H9 (cell line): ENCODE measurements around the gene DAPP1. TPM values are rescaled to one million over a fixed set of nuclear protein-coding genes. Genes with fewer than 3 reads are reported as not detected.

ENCODE experiments used
- DNase-seq: peaks from one replicate; pipeline ENCODE4 v3.0.0-alpha.2; 2017
- H2AFZ ChIP-seq: one replicate; pipeline ENCODE4 v1.6.1; 2013; ENCODE audit warnings: mild to moderate bottlenecking, low read length, control low read depth, moderate library complexity
- H2AK5ac ChIP-seq: 2 replicates; pipeline ENCODE4 v1.6.1; 2013; ENCODE audit warnings: low read length, control low read depth, mixed read lengths; ENCODE audit not compliant: insufficient read length
- H2BK120ac ChIP-seq: one replicate; pipeline ENCODE4 v1.6.1; 2013; ENCODE audit warnings: low read depth, mild to moderate bottlenecking, low read length, control low read depth, inconsistent platforms; ENCODE audit not compliant: poor library complexity, severe bottlenecking
- H2BK12ac ChIP-seq: 2 replicates; pipeline ENCODE4 v1.6.1; 2013; ENCODE audit warnings: low read length, control low read depth, mixed read lengths, low read depth; ENCODE audit not compliant: insufficient read length
- H2BK15ac ChIP-seq: 2 replicates; pipeline ENCODE4 v1.6.1; 2013; ENCODE audit warnings: low read depth, low read length, control low read depth
- H2BK20ac ChIP-seq: one replicate; pipeline ENCODE4 v1.6.1; 2013; ENCODE audit warnings: low read depth, mild to moderate bottlenecking, low read length, control low read depth, inconsistent platforms; ENCODE audit not compliant: poor library complexity, severe bottlenecking
- H2BK5ac ChIP-seq: 2 replicates; pipeline ENCODE4 v1.6.1; 2013; ENCODE audit warnings: low read length, control low read depth, mixed read lengths; ENCODE audit not compliant: insufficient read length
- H3K14ac ChIP-seq: 2 replicates; pipeline ENCODE4 v1.6.1; 2013; ENCODE audit warnings: low read length, control low read depth; ENCODE audit not compliant: insufficient read depth
- H3K18ac ChIP-seq: 2 replicates; pipeline ENCODE4 v1.6.1; 2013; ENCODE audit warnings: low read depth, mild to moderate bottlenecking, mixed read lengths, low read length, control low read depth; ENCODE audit not compliant: insufficient read length
- H3K23ac ChIP-seq: 2 replicates; pipeline ENCODE4 v1.6.1; 2013; ENCODE audit warnings: low read length, control low read depth, mixed read lengths, low read depth; ENCODE audit not compliant: insufficient read length
- H3K23me2 ChIP-seq: 2 replicates; pipeline ENCODE4 v1.6.1; 2013; ENCODE audit warnings: low read depth, mild to moderate bottlenecking, mixed read lengths, low read length, control low read depth; ENCODE audit not compliant: insufficient read length, poor library complexity, severe bottlenecking
- H3K27ac ChIP-seq: 2 replicates; pipeline ENCODE4 v1.5.1; 2013; ENCODE audit warnings: low read length, control low read depth, mixed read lengths, low read depth; ENCODE audit not compliant: insufficient read length
- H3K27me3 ChIP-seq: 2 replicates; pipeline ENCODE4 v1.6.1; 2013; ENCODE audit warnings: low read length, control low read depth, inconsistent platforms; ENCODE audit not compliant: insufficient read depth
- H3K4ac ChIP-seq: 2 replicates; pipeline ENCODE4 v1.6.1; 2013; ENCODE audit warnings: low read depth, mild to moderate bottlenecking, control low read depth, inconsistent platforms, low read length, moderate library complexity
- H3K4me1 ChIP-seq: 2 replicates; pipeline ENCODE4 v1.6.1; 2013; ENCODE audit warnings: low read length, control low read depth, inconsistent platforms; ENCODE audit not compliant: insufficient read depth
- H3K4me2 ChIP-seq: 2 replicates; pipeline ENCODE4 v1.6.1; 2013; ENCODE audit warnings: low read length, control low read depth, mixed read lengths; ENCODE audit not compliant: insufficient read length, insufficient read depth
- H3K56ac ChIP-seq: 2 replicates; pipeline ENCODE4 v1.6.1; 2013; ENCODE audit warnings: low read depth, mild to moderate bottlenecking, mixed read lengths, low read length, control low read depth; ENCODE audit not compliant: insufficient read length
- H3K79me1 ChIP-seq: 2 replicates; pipeline ENCODE4 v1.6.1; 2013; ENCODE audit warnings: low read depth, mild to moderate bottlenecking, moderate library complexity, low read length, control low read depth, inconsistent platforms; ENCODE audit not compliant: insufficient read depth, poor library complexity, severe bottlenecking
- H3K79me2 ChIP-seq: 2 replicates; pipeline ENCODE4 v1.6.1; 2013; ENCODE audit warnings: low read length, control low read depth, inconsistent platforms; ENCODE audit not compliant: insufficient read depth
- H3K9ac ChIP-seq: 2 replicates; pipeline ENCODE4 v1.6.1; 2013; ENCODE audit warnings: low read length, control low read depth, mixed read lengths; ENCODE audit not compliant: insufficient read length; ENCODE audit errors: extremely low read depth
- H3K9me3 ChIP-seq: one replicate; pipeline ENCODE4 v1.6.1; 2013; ENCODE audit warnings: low read depth, low read length, inconsistent platforms; ENCODE audit not compliant: control insufficient read depth
- H3T11ph ChIP-seq: one replicate; pipeline ENCODE4 v1.6.1; 2013; ENCODE audit warnings: mild to moderate bottlenecking, low read length, control low read depth, inconsistent platforms
- H4K20me1 ChIP-seq: one replicate; pipeline ENCODE4 v1.6.1; 2013; ENCODE audit not compliant: control insufficient read depth, insufficient read length, insufficient read depth
- H4K5ac ChIP-seq: 2 replicates; pipeline ENCODE4 v1.6.1; 2013; ENCODE audit warnings: low read depth, mild to moderate bottlenecking, mixed read lengths, low read length, control low read depth; ENCODE audit not compliant: insufficient read length
- H4K8ac ChIP-seq: replicated peaks from 2 replicates; pipeline ENCODE4 v1.6.1; 2013; ENCODE audit warnings: low read length, control low read depth, mixed read lengths, low read depth; ENCODE audit not compliant: insufficient read length
- H4K91ac ChIP-seq: 2 replicates; pipeline ENCODE4 v1.6.1; 2013; ENCODE audit warnings: low read depth, mild to moderate bottlenecking, moderate library complexity, mixed read lengths, low read length, control low read depth; ENCODE audit not compliant: insufficient read length
- H3K27ac Mint-ChIP-seq, 3 experiments: 2 replicates in 2 of 3; 3 replicates in 1 of 3; pipeline ENCODE4 v1.8.0; 2020 to 2021; ENCODE audit warnings: mixed read lengths in 3 of 3, mild to moderate bottlenecking in 1 of 3, moderate library complexity in 1 of 3
- H3K27me3 Mint-ChIP-seq: 2 replicates; pipeline ENCODE4 v1.8.0; 2021; ENCODE audit warnings: low read depth, mild to moderate bottlenecking, moderate library complexity, mixed read lengths
- H3K36me3 Mint-ChIP-seq, 3 experiments: 2 replicates in 2 of 3; 3 replicates in 1 of 3; pipeline ENCODE4 v1.8.0; 2020 to 2021; ENCODE audit warnings: low read depth in 3 of 3, mixed read lengths in 3 of 3; ENCODE audit not compliant: insufficient read depth in 1 of 3
- H3K4me1 Mint-ChIP-seq, 2 experiments: 2 replicates each; pipeline ENCODE4 v1.8.0; 2020; ENCODE audit warnings: mixed read lengths in 2 of 2
- H3K4me3 Mint-ChIP-seq, 2 experiments: 2 replicates in 1 of 2; 3 replicates in 1 of 2; pipeline ENCODE4 v1.8.0; 2020 to 2021; ENCODE audit warnings: mild to moderate bottlenecking in 2 of 2, mixed read lengths in 2 of 2, moderate library complexity in 1 of 2
- H3K9me3 Mint-ChIP-seq, 2 experiments: 2 replicates in 1 of 2; 3 replicates in 1 of 2; pipeline ENCODE4 v1.8.0; 2020; ENCODE audit warnings: mild to moderate bottlenecking in 2 of 2, mixed read lengths in 2 of 2, moderate library complexity in 1 of 2
- CTCF ChIP-seq: fragments of 200-600 bp; sonication (generic); conservative IDR thresholded peaks from 3 replicates; pipeline ENCODE4 v1.8.0; 2021; ENCODE audit warnings: antibody characterized with exemption, mild to moderate bottlenecking
- WGBS: extraction: QIAGEN DNeasy Blood & Tissue Kit; methylation state at CpG from one replicate; pipeline ENCODE4 v1.1.7; 2013; ENCODE audit warnings: missing lambda C conversion rate, low lambda C conversion rate, mixed read lengths; ENCODE audit not compliant: insufficient read length; ENCODE audit errors: extremely low coverage; 5-methylcytosine and 5-hydroxymethylcytosine counted together
- total RNA-seq: library from RNA; stranded (reverse); gene quantifications from 2 replicates; pipeline ENCODE4 v1.2.1, GENCODE V29; 2021

DAPP1 gene
- total RNA-seq, 1 experiment from 2014 or later: not detected

- peaks cover 8% of the 10 kb centered on the region in 2 experiments for H3K4me1 Mint-ChIP-seq
Measured at GRCh38 chr4:99893029-99893428, 76.4 kb downstream of the DAPP1 start.

More at GRCh38 chr4:99893029-99893428, 76.4 kb downstream of the DAPP1 start:
- Mint-ChIP-seq H3K27me3 (no peaks in the 10 kb centered on the region), H3K4me3 (peak overlapping the region; percentile 97 to 98), H3K27ac (no peak overlapping the region; a peak in 1 of 7 replicates), H3K36me3 (no peaks in the 10 kb centered on the region), H3K9me3 (no peaks in the 10 kb centered on the region)
- H4K5ac ChIP-seq: no peak overlapping the region
- H4K91ac ChIP-seq: no peak overlapping the region
- H3K79me2 ChIP-seq: 0 out of 2 replicates have a peak, but pooled peaks cover 1% of the 10 kb centered on the region
- peak overlapping the region; percentile 76 for H3K4me2 ChIP-seq
- H3K9me3 ChIP-seq: no peaks in the 10 kb centered on the region
- H4K8ac ChIP-seq: no peak overlapping the region
- no peak overlapping the region for H2BK20ac ChIP-seq
- no peak overlapping the region for H2BK120ac ChIP-seq
- no peak overlapping the region for H3K56ac ChIP-seq
- H3K23me2 ChIP-seq: peaks cover 12% of the 10 kb centered on the region
- no peaks in the 10 kb centered on the region for H3K4me1 ChIP-seq
- no peak overlapping the region for H2AK5ac ChIP-seq
- H2BK5ac ChIP-seq: no peak overlapping the region
- H2AFZ ChIP-seq: no peak overlapping the region
- no peaks in the 10 kb centered on the region for H3K79me1 ChIP-seq
- H2BK15ac ChIP-seq: no peak overlapping the region
- H3K23ac ChIP-seq: no peak overlapping the region
- no peak for TF ChIP-seq CTCF
- no peak overlapping the region for H3K9ac ChIP-seq
- no peak overlapping the region for H3K14ac ChIP-seq
- no peak overlapping the region for H3K18ac ChIP-seq
- H3K27me3 ChIP-seq: no peaks in the 10 kb centered on the region
- no peak overlapping the region for H3K27ac ChIP-seq
- no peak overlapping the region for H3K4ac ChIP-seq
- no peak for DNase-seq
- H3T11ph ChIP-seq: no peak overlapping the region
- no CpG with 5 or more reads among the region's 8 CpGs for WGBS
- no peaks in the 10 kb centered on the region for H4K20me1 ChIP-seq
- no peak overlapping the region for H2BK12ac ChIP-seq
